Measurements from ENCODE around the gene INSM1. TPM values are rescaled to one million over a fixed set of nuclear protein-coding genes. Genes with fewer than 3 reads are reported as not detected.

Gene INSM1
- total and polyA plus RNA-seq, 10 of the 15 experiments (the other 5 are each of a cell fraction or from before 2014, with no cell fraction given) = 0.03 to 0.11 (median 0.04) TPM; not detected in 7

DNA sequence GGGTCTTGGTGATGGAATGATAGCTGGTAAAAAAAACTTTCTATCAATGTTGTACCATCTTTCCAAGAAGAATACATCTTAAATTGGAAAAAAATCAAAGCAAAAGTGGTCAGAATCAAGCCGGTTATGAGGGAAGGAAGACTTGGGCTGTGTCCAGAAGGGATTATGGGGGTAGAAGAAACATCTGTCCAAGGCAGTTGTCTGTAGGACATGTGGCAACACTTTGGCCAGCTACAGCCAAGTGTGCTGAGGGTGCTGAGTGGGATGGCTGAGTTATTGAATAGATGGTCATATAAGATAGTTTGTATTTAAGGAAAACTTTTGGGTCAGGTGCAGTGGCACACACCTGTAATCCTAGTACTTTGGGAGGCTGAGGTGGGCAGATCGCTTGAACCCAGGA, 38.4 kb downstream of the INSM1 start:
- Histone ChIP-seq H3K27me3 (replicated peaks in 1 of 2; ENCODE audit: control insufficient read depth in 2 of 2, insufficient read depth in 2 of 2, low read length in 1 of 2) (no peaks in the 10 kb centered on the region; a peak in 1 of 4 replicates), H3K27ac (ENCODE audit: control insufficient read depth, insufficient read depth) (no peak overlapping the region), H3K79me2 (ENCODE audit: control insufficient read depth, insufficient read depth, low read length) (no peaks in the 10 kb centered on the region), H4K20me1 (ENCODE audit: control insufficient read depth, insufficient read depth) (no peaks in the 10 kb centered on the region), H3K4me3 (no peak overlapping the region), H3K4me2 (ENCODE audit: control insufficient read depth, insufficient read depth) (no peak overlapping the region), H2AFZ (ENCODE audit: control insufficient read depth, low read depth, low read length) (no peak overlapping the region), H3K9ac (ENCODE audit: control insufficient read depth, insufficient read depth, low read length) (no peak overlapping the region), H3K9me3 (replicated peaks; ENCODE audit: control insufficient read depth, insufficient read depth, low read length) (no peaks in the 10 kb centered on the region), H3K36me3 (ENCODE audit: control insufficient read depth in 2 of 2, insufficient read depth in 2 of 2, low read length in 1 of 2) (no peaks in the 10 kb centered on the region), H3K4me1 (ENCODE audit: control insufficient read depth, insufficient read depth, low read length) (no peaks in the 10 kb centered on the region)
- SMC1A ChIA-PET (ENCODE audit: uncharacterized antibody, unreplicated experiment) = interaction anchor here (1.4 kb wide), 1 partner anchor 19 kb away, joined by 3 read pairs; no protein-coding TSS in a partner anchor
- TF ChIP-seq SMARCA5 (IDR thresholded peaks at IDR 0.05) = no peak
- TF ChIP-seq YBX1 (IDR thresholded peaks at IDR 0.05) = no peak
- TF ChIP-seq, protein P1, sequence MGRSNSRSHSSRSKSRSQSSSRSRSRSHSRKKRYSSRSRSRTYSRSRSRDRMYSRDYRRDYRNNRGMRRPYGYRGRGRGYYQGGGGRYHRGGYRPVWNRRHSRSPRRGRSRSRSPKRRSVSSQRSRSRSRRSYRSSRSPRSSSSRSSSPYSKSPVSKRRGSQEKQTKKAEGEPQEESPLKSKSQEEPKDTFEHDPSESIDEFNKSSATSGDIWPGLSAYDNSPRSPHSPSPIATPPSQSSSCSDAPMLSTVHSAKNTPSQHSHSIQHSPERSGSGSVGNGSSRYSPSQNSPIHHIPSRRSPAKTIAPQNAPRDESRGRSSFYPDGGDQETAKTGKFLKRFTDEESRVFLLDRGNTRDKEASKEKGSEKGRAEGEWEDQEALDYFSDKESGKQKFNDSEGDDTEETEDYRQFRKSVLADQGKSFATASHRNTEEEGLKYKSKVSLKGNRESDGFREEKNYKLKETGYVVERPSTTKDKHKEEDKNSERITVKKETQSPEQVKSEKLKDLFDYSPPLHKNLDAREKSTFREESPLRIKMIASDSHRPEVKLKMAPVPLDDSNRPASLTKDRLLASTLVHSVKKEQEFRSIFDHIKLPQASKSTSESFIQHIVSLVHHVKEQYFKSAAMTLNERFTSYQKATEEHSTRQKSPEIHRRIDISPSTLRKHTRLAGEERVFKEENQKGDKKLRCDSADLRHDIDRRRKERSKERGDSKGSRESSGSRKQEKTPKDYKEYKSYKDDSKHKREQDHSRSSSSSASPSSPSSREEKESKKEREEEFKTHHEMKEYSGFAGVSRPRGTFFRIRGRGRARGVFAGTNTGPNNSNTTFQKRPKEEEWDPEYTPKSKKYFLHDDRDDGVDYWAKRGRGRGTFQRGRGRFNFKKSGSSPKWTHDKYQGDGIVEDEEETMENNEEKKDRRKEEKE (IDR thresholded peaks at IDR 0.05) = no peak
- no peak for TF ChIP-seq KLF5 (IDR thresholded peaks at IDR 0.05; ENCODE audit: partially characterized antibody)
- TF ChIP-seq, protein P2, sequence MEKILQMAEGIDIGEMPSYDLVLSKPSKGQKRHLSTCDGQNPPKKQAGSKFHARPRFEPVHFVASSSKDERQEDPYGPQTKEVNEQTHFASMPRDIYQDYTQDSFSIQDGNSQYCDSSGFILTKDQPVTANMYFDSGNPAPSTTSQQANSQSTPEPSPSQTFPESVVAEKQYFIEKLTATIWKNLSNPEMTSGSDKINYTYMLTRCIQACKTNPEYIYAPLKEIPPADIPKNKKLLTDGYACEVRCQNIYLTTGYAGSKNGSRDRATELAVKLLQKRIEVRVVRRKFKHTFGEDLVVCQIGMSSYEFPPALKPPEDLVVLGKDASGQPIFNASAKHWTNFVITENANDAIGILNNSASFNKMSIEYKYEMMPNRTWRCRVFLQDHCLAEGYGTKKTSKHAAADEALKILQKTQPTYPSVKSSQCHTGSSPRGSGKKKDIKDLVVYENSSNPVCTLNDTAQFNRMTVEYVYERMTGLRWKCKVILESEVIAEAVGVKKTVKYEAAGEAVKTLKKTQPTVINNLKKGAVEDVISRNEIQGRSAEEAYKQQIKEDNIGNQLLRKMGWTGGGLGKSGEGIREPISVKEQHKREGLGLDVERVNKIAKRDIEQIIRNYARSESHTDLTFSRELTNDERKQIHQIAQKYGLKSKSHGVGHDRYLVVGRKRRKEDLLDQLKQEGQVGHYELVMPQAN (conservative IDR thresholded peaks at IDR 0.05) = no peak
- no peak for TF ChIP-seq RBBP5 (conservative IDR thresholded peaks at IDR 0.05)
- TF ChIP-seq CREM (IDR thresholded peaks at IDR 0.05; ENCODE audit: low read depth) = no peak
- no peak for TF ChIP-seq SIX5 (IDR thresholded peaks at IDR 0.05; ENCODE audit: low read depth, low read length, severe bottlenecking)
- no peak for TF ChIP-seq IKZF2 (IDR thresholded peaks at IDR 0.05)
- no peak for TF ChIP-seq JUNB (IDR thresholded peaks at IDR 0.05)
- no peak for TF ChIP-seq CHD1 (IDR thresholded peaks at IDR 0.05; ENCODE audit: low read depth, low read length)
- no peak for TF ChIP-seq CHD2 (IDR thresholded peaks at IDR 0.05; ENCODE audit: borderline replicate concordance, low read depth, low read length)
- no peak for ATAC-seq
- RAD21 ChIA-PET (ENCODE audit: unreplicated experiment) = no interaction called here
- DNase-seq (ENCODE audit: low read depth, low spot score) = no peak
- POLR2A ChIA-PET = no interaction called here
- CTCF ChIA-PET = interaction anchor here (1.3 kb wide), 1 partner anchor 35 kb away, joined by 3 read pairs; no protein-coding TSS in a partner anchor
- 97% methylated on average over 2 of the region's 2 CpGs for WGBS (ENCODE audit: insufficient coverage, insufficient replicate concordance, low lambda C conversion rate, missing lambda C conversion rate)
- BruUV-seq (replicated peaks) = no TSS peak
- FAIRE-seq = no peak
- in situ Hi-C loops (cut with MboI) = no loop called here
- intact Hi-C loops (cut with micrococcal nuclease; ENCODE audit: unreplicated experiment) = no loop called here

Data from GM12878 (cell line).